Nephron (organoid): ENCODE results near the gene HIPK2.
A peak's percentile ranks its signal among the peaks of the same experiment; 100 is the strongest.

ENCODE experiments used
- H3K27ac Mint-ChIP-seq, 3 experiments: 2 replicates each; pipeline ENCODE4 v1.8.0; 2020; ENCODE audit warnings: mixed read lengths in 3 of 3, mild to moderate bottlenecking in 2 of 3, moderate library complexity in 1 of 3
- H3K27me3 Mint-ChIP-seq: 2 replicates; pipeline ENCODE4 v1.8.0; 2021; ENCODE audit warnings: low read depth, mild to moderate bottlenecking, moderate library complexity, mixed read lengths
- H3K36me3 Mint-ChIP-seq: 2 replicates; pipeline ENCODE4 v1.8.0; 2020; ENCODE audit warnings: low read depth, mixed read lengths
- H3K4me1 Mint-ChIP-seq: 2 replicates; pipeline ENCODE4 v1.8.0; 2020; ENCODE audit warnings: mixed read lengths
- H3K4me3 Mint-ChIP-seq, 3 experiments: 2 replicates each; pipeline ENCODE4 v1.8.0; 2020; ENCODE audit warnings: mild to moderate bottlenecking in 3 of 3, mixed read lengths in 3 of 3, moderate library complexity in 2 of 3
- H3K9me3 Mint-ChIP-seq: 2 replicates; pipeline ENCODE4 v1.8.0; 2020; ENCODE audit warnings: mixed read lengths
- CTCF ChIP-seq, 3 experiments: fragments of 200-600 bp; sonication (generic); IDR thresholded peaks; one replicate each; pipeline ENCODE4 v1.5.0; 2021; ENCODE audit warnings: antibody characterized with exemption in 3 of 3; ENCODE audit not compliant: unreplicated experiment in 3 of 3

HIPK2 gene

GRCh38 chr7:139640681-139641080 is 137.1 kb downstream of the HIPK2 start:
- H3K9me3 Mint-ChIP-seq, result no peaks in the 10 kb centered on the region
- H3K27me3 Mint-ChIP-seq, result no peaks in the 10 kb centered on the region
- H3K4me1 Mint-ChIP-seq, result peaks cover 14% of the 10 kb centered on the region
- no peak overlapping the region for H3K4me3 Mint-ChIP-seq
- TF ChIP-seq CTCF (IDR thresholded peaks at IDR 0.05; ENCODE audit: unreplicated experiment in 3 of 3), result no peak
- no peak overlapping the region for H3K27ac Mint-ChIP-seq
- peaks cover 49% of the 10 kb centered on the region for H3K36me3 Mint-ChIP-seq

- H3K27ac Mint-ChIP-seq, result no peak overlapping the region
- no peak for TF ChIP-seq CTCF (IDR thresholded peaks at IDR 0.05; ENCODE audit: unreplicated experiment in 3 of 3)
- H3K9me3 Mint-ChIP-seq, result no peaks in the 10 kb centered on the region
- H3K36me3 Mint-ChIP-seq, result peaks cover 56% of the 10 kb centered on the region
- H3K4me3 Mint-ChIP-seq, result no peak overlapping the region
- peaks cover 17% of the 10 kb centered on the region for H3K4me1 Mint-ChIP-seq
- no peaks in the 10 kb centered on the region for H3K27me3 Mint-ChIP-seq
Observed at GRCh38 chr7:139639563-139639962, 138.2 kb downstream of the HIPK2 start.

- TF ChIP-seq CTCF (IDR thresholded peaks at IDR 0.05; ENCODE audit: unreplicated experiment in 3 of 3), result no peak
- Mint-ChIP-seq H3K27ac (peak overlapping the region in 2 of 3 experiments; percentile 26 to 77), H3K9me3 (no peaks in the 10 kb centered on the region), H3K4me1 (peaks cover 10% of the 10 kb centered on the region), H3K36me3 (peaks cover 63% of the 10 kb centered on the region), H3K4me3 (no peak overlapping the region), H3K27me3 (no peaks in the 10 kb centered on the region)
Observed at GRCh38 chr7:139635526-139636302, 142.1 kb downstream of the HIPK2 start.

GRCh38 chr7:139634087-139634486 is 143.7 kb downstream of the HIPK2 start:
- peaks cover 71% of the 10 kb centered on the region for H3K36me3 Mint-ChIP-seq

GRCh38 chr7:139631520-139632031 is 146.2 kb downstream of the HIPK2 start:
- peaks cover 10% of the 10 kb centered on the region for H3K4me1 Mint-ChIP-seq
- H3K27ac Mint-ChIP-seq, result peak overlapping the region in 1 of 3 experiments; percentile 47
- TF ChIP-seq CTCF (IDR thresholded peaks at IDR 0.05; ENCODE audit: unreplicated experiment in 3 of 3), result no peak
- peaks cover 77% of the 10 kb centered on the region for H3K36me3 Mint-ChIP-seq
- no peaks in the 10 kb centered on the region for H3K9me3 Mint-ChIP-seq
- H3K27me3 Mint-ChIP-seq, result no peaks in the 10 kb centered on the region
- H3K4me3 Mint-ChIP-seq, result no peak overlapping the region

More at GRCh38 chr7:139634087-139634486, 143.7 kb downstream of the HIPK2 start:
- Mint-ChIP-seq H3K9me3 (no peaks in the 10 kb centered on the region), H3K27me3 (no peaks in the 10 kb centered on the region), H3K27ac (peak overlapping the region in 1 of 3 experiments; percentile 55), H3K4me3 (no peak overlapping the region), H3K4me1 (peaks cover 10% of the 10 kb centered on the region)
- TF ChIP-seq CTCF (IDR thresholded peaks at IDR 0.05; ENCODE audit: unreplicated experiment in 3 of 3), result no peak
